Neutrophil (primary cell): ENCODE data around the gene JCAD.

Experiments used
- H3K27ac ChIP-seq: fragments of 200-600 bp; sonication (generic); 2 replicates; pipeline ENCODE4 v1.5.1; 2016; ENCODE audit warnings: mild to moderate bottlenecking, moderate library complexity
- H3K27me3 ChIP-seq: fragments of 200-600 bp; sonication (generic); 2 replicates; pipeline ENCODE4 v1.6.0; 2016; ENCODE audit warnings: mild to moderate bottlenecking
- H3K36me3 ChIP-seq: fragments of 200-600 bp; sonication (generic); 2 replicates; pipeline ENCODE4 v1.5.1; 2017
- H3K4me1 ChIP-seq, 2 experiments: fragments of 200-600 bp in 1 of 2; sonication (generic) in 1 of 2; 1 replicate in 1 of 2; 2 replicates in 1 of 2; pipeline versions ENCODE4 v1.5.1 to v1.6.1; 2013 to 2016; ENCODE audit warnings: low read depth in 1 of 2, low read length in 1 of 2, mild to moderate bottlenecking in 1 of 2, moderate library complexity in 1 of 2; ENCODE audit not compliant: control insufficient read depth in 1 of 2, insufficient read depth in 1 of 2
- H3K4me3 ChIP-seq, 2 experiments: fragments of 200-600 bp in 1 of 2; sonication (generic) in 1 of 2; 1 replicate in 1 of 2; 2 replicates in 1 of 2; pipeline ENCODE4 v1.5.1; 2013 to 2016; ENCODE audit warnings: low read depth in 1 of 2, low read length in 1 of 2, mild to moderate bottlenecking in 1 of 2, moderate library complexity in 1 of 2
- H3K9me3 ChIP-seq: fragments of 200-600 bp; sonication (generic); 2 replicates; pipeline ENCODE4 v1.5.1; 2016
- CTCF ChIP-seq: fragments of 200-600 bp; sonication (generic); IDR thresholded peaks from 2 replicates; pipeline ENCODE4 v1.5.1; 2016; ENCODE audit warnings: antibody characterized with exemption

The JCAD gene

GRCh38 chr10:30045961-30046360 lies 13.4 kb downstream of the JCAD start:
- H3K4me1 ChIP-seq: peaks cover 5 to 13% of the 10 kb centered on the region in 2 experiments
- peaks cover 43% of the 10 kb centered on the region for H3K27me3 ChIP-seq
- H3K9me3 ChIP-seq: no peaks in the 10 kb centered on the region
- H3K4me3 ChIP-seq: no peak overlapping the region
- TF ChIP-seq CTCF: no peak
- no peaks in the 10 kb centered on the region for H3K36me3 ChIP-seq
- no peak overlapping the region for H3K27ac ChIP-seq

- peaks cover 0 to 10% of the 10 kb centered on the region in 2 experiments for H3K4me1 ChIP-seq
- TF ChIP-seq CTCF: no peak
- H3K36me3 ChIP-seq: no peaks in the 10 kb centered on the region
- H3K27me3 ChIP-seq: peaks cover 27% of the 10 kb centered on the region
- H3K4me3 ChIP-seq: no peak overlapping the region
- no peak overlapping the region for H3K27ac ChIP-seq
- H3K9me3 ChIP-seq: no peaks in the 10 kb centered on the region
Observed at GRCh38 chr10:30043476-30044270, 15.7 kb downstream of the JCAD start.

- peaks cover 25% of the 10 kb centered on the region for H3K27me3 ChIP-seq
- no peak overlapping the region for H3K4me3 ChIP-seq
- H3K9me3 ChIP-seq: no peaks in the 10 kb centered on the region
- H3K4me1 ChIP-seq: peaks cover 0 to 10% of the 10 kb centered on the region in 2 experiments
- no peaks in the 10 kb centered on the region for H3K36me3 ChIP-seq
- no peak for TF ChIP-seq CTCF
- H3K27ac ChIP-seq: no peak overlapping the region
Observed at GRCh38 chr10:30042820-30043219, 16.6 kb downstream of the JCAD start.

GRCh38 chr10:30041196-30042105 lies 17.9 kb downstream of the JCAD start:
- Histone ChIP-seq H3K4me3 (no peak overlapping the region), H3K27me3 (peaks cover 36% of the 10 kb centered on the region), H3K9me3 (no peaks in the 10 kb centered on the region), H3K4me1 (peaks cover 0 to 10% of the 10 kb centered on the region in 2 experiments), H3K27ac (no peak overlapping the region), H3K36me3 (no peaks in the 10 kb centered on the region)
- no peak for TF ChIP-seq CTCF

- Histone ChIP-seq H3K27ac (no peak overlapping the region), H3K36me3 (no peaks in the 10 kb centered on the region), H3K4me3 (no peak overlapping the region), H3K9me3 (no peaks in the 10 kb centered on the region), H3K27me3 (peaks cover 30% of the 10 kb centered on the region), H3K4me1 (peaks cover 0 to 10% of the 10 kb centered on the region in 2 experiments)
- no peak for TF ChIP-seq CTCF
Observed at GRCh38 chr10:30040597-30040996, 18.8 kb downstream of the JCAD start.
